HepG2 (cell line): ENCODE data around the gene ZKSCAN4. TPM values are rescaled to one million over a fixed set of nuclear protein-coding genes. Genes with fewer than 3 reads are reported as not detected.

Source experiments
- AGO2 ChIP-seq: fragments of 200-400 bp; formaldehyde crosslinking; optimal IDR thresholded peaks from 2 replicates; pipeline ENCODE3; 2017; ENCODE audit warnings: mild to moderate bottlenecking, low read depth, low read length, moderate library complexity
- ARNTL ChIP-seq: sonication (generic); formaldehyde crosslinking; IDR thresholded peaks from 2 replicates; pipeline ENCODE4 v1.4.0; 2020; ENCODE audit warnings: mild to moderate bottlenecking, missing genetic modification reagents
- DPF2 ChIP-seq: sonication (generic); formaldehyde crosslinking; IDR thresholded peaks from 2 replicates; pipeline ENCODE4 v1.4.0; 2020; ENCODE audit warnings: mild to moderate bottlenecking, low read depth, missing genetic modification reagents, borderline replicate concordance
- HIVEP1 ChIP-seq: sonication (generic); formaldehyde crosslinking; IDR thresholded peaks from 2 replicates; pipeline ENCODE4 v1.4.0; 2020; ENCODE audit warnings: mild to moderate bottlenecking, missing genetic modification reagents
- KDM5A ChIP-seq: fragments of 200-600 bp; sonication (generic); IDR thresholded peaks from 2 replicates; pipeline ENCODE4 v1.7.0; 2018; ENCODE audit warnings: antibody characterized with exemption, mild to moderate bottlenecking, low read length, borderline replicate concordance
- KLF13 ChIP-seq: sonication (generic); formaldehyde crosslinking; IDR thresholded peaks from 2 replicates; pipeline ENCODE4 v1.4.0; 2020; ENCODE audit warnings: mild to moderate bottlenecking, missing genetic modification reagents
- MBNL3 ChIP-seq: fragments of 250-450 bp; sonication (Bioruptor Pico); conservative IDR thresholded peaks from 2 replicates; pipeline ENCODE4 v1.8.0; 2022; ENCODE audit warnings: mild to moderate bottlenecking, inconsistent platforms
- NR2F2 ChIP-seq: IDR thresholded peaks from 2 replicates; pipeline ENCODE4 v1.6.1; 2012; ENCODE audit warnings: low read depth, inconsistent platforms, borderline replicate concordance
- PHF20 ChIP-seq: sonication (generic); formaldehyde crosslinking; IDR thresholded peaks from 2 replicates; pipeline ENCODE4 v1.5.0; 2020; ENCODE audit warnings: mild to moderate bottlenecking, missing genetic modification reagents
- PHF5A ChIP-seq: IDR thresholded peaks from one replicate; pipeline ENCODE4 v1.6.1; 2018; ENCODE audit warnings: low read depth, missing genetic modification reagents; ENCODE audit not compliant: unreplicated experiment
- POLR2AphosphoS5 ChIP-seq: IDR thresholded peaks from 2 replicates; pipeline ENCODE4 v1.6.1; 2012; ENCODE audit warnings: low read depth, low read length
- PPARG ChIP-seq: conservative IDR thresholded peaks from 2 replicates; pipeline ENCODE4 v1.6.1; 2016; ENCODE audit warnings: missing biosample characterization, missing genetic modification reagents
- RARG ChIP-seq: sonication (generic); formaldehyde crosslinking; IDR thresholded peaks from 2 replicates; pipeline ENCODE4 v1.4.0; 2020; ENCODE audit warnings: low read depth, mild to moderate bottlenecking, missing genetic modification reagents
- TRIM24 ChIP-seq: sonication (generic); formaldehyde crosslinking; IDR thresholded peaks from 2 replicates; pipeline ENCODE4 v1.8.0; 2022; ENCODE audit warnings: mild to moderate bottlenecking, missing genetic modification reagents
- ZNF138 ChIP-seq: sonication (generic); formaldehyde crosslinking; IDR thresholded peaks from 2 replicates; pipeline ENCODE4 v1.5.0; 2020; ENCODE audit warnings: mild to moderate bottlenecking, low read depth, missing genetic modification reagents
- ZNF672 ChIP-seq: sonication (generic); formaldehyde crosslinking; IDR thresholded peaks from 2 replicates; pipeline ENCODE4 v1.8.1; 2022; ENCODE audit warnings: missing genetic modification reagents
- ZNF709 ChIP-seq: sonication (generic); formaldehyde crosslinking; IDR thresholded peaks from 2 replicates; pipeline ENCODE4 v1.5.0; 2020; ENCODE audit warnings: mild to moderate bottlenecking, missing genetic modification reagents
- polyA plus RNA-seq, 8 experiments: library from polyadenylated mRNA; depleted of rRNA in 3 of 8; stranded (reverse) in 7 of 8; unstranded in 1 of 8; fragments of >200 nt; fragmentation: Illumina TruSeq in 4 of 8; extraction: Trizol in 4 of 8; gene quantifications; 2 replicates each; pipeline versions ENCODE4 v1.2.1 to v1.2.3, GENCODE V29; 2011 to 2016; ENCODE audit warnings: low read depth in 4 of 8, missing spikeins in 1 of 8, mixed read lengths in 1 of 8; ENCODE audit not compliant: insufficient read depth in 1 of 8
- total RNA-seq, 5 experiments: library from RNA; depleted of rRNA; stranded (reverse); fragments of >200 nt; fragmentation: Illumina TruSeq; extraction: Trizol; gene quantifications; 2 replicates each; pipeline ENCODE4 v1.2.3, GENCODE V29; 2016; ENCODE audit warnings: low read depth in 1 of 5
- TF ChIP-seq, protein P1 (sequence below): IDR thresholded peaks from 2 replicates; pipeline ENCODE4 v1.6.1; 2012; ENCODE audit warnings: inconsistent platforms
- TF ChIP-seq, protein P2 (sequence below): sonication (generic); formaldehyde crosslinking; IDR thresholded peaks from 2 replicates; pipeline ENCODE4 v1.8.0; 2022; ENCODE audit warnings: mild to moderate bottlenecking, missing genetic modification reagents; ENCODE audit not compliant: insufficient replicate concordance
- TF ChIP-seq, protein P3 (sequence below): sonication (generic); formaldehyde crosslinking; conservative IDR thresholded peaks from 2 replicates; pipeline ENCODE4 v1.5.0; 2020; ENCODE audit warnings: missing genetic modification reagents
- TF ChIP-seq, protein P4 (sequence below): sonication (generic); formaldehyde crosslinking; IDR thresholded peaks from 2 replicates; pipeline ENCODE4 v1.4.0; 2020; ENCODE audit warnings: missing genetic modification reagents, borderline replicate concordance
- TF ChIP-seq, protein P5 (sequence below): IDR thresholded peaks from 2 replicates; pipeline ENCODE4 v1.6.1; 2016; ENCODE audit warnings: low read depth
- TF ChIP-seq, protein P6 (sequence below): IDR thresholded peaks from 2 replicates; pipeline ENCODE4 v1.6.1; 2016

ZKSCAN4 gene
- total and polyA plus RNA-seq, 2 of the 13 experiments (the other 11 are each of a cell fraction or from before 2014, with no cell fraction given), result 2.9 to 7.8 TPM

DNA sequence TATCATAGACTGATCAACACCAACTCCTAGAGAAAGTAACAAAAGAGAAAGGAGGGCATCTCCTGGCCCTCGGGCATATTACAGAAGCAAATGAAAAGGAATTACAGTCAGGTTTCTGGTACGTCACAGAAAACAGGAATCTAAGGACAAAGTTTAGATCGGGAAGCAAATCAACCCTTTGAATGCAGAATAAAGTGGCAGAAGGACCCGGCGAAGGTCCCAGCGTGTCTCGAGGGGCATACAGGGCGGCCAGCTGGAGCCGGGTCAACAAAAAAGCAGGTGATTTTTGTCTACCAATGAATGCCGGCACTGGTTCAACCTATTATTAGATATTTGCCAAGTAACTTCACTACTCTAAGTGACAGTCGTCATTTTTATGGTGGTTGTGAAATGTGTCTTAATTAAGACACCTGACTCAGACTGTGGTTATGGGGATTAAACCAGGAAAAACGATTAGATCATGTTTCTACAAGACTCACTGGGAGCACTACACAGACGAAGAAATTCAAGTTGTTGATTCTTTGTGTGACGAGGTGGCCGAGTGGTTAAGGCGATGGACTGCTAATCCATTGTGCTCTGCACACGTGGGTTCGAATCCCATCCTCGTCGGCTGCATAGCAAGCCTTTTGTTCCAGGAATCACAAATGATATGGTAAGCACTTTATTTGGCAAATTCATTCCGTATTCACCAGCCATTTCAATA is 39.4 kb downstream of the ZKSCAN4 start (continued):
- TF ChIP-seq, protein P1, sequence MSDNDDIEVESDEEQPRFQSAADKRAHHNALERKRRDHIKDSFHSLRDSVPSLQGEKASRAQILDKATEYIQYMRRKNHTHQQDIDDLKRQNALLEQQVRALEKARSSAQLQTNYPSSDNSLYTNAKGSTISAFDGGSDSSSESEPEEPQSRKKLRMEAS, result peak; percentile 83
- no peak for TF ChIP-seq RARG
- no peak for TF ChIP-seq MBNL3
- no peak for TF ChIP-seq PPARG (CRISPR knock-in tag)
- TF ChIP-seq, protein P2, sequence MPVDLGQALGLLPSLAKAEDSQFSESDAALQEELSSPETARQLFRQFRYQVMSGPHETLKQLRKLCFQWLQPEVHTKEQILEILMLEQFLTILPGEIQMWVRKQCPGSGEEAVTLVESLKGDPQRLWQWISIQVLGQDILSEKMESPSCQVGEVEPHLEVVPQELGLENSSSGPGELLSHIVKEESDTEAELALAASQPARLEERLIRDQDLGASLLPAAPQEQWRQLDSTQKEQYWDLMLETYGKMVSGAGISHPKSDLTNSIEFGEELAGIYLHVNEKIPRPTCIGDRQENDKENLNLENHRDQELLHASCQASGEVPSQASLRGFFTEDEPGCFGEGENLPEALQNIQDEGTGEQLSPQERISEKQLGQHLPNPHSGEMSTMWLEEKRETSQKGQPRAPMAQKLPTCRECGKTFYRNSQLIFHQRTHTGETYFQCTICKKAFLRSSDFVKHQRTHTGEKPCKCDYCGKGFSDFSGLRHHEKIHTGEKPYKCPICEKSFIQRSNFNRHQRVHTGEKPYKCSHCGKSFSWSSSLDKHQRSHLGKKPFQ (CRISPR knock-in tag), result no peak
- TF ChIP-seq PHF20, result no peak
- TF ChIP-seq ARNTL (CRISPR knock-in tag), result no peak
- TF ChIP-seq DPF2 (CRISPR knock-in tag), result no peak
- TF ChIP-seq AGO2, result no peak
- no peak for TF ChIP-seq KLF13 (CRISPR knock-in tag)
- TF ChIP-seq, protein P3, sequence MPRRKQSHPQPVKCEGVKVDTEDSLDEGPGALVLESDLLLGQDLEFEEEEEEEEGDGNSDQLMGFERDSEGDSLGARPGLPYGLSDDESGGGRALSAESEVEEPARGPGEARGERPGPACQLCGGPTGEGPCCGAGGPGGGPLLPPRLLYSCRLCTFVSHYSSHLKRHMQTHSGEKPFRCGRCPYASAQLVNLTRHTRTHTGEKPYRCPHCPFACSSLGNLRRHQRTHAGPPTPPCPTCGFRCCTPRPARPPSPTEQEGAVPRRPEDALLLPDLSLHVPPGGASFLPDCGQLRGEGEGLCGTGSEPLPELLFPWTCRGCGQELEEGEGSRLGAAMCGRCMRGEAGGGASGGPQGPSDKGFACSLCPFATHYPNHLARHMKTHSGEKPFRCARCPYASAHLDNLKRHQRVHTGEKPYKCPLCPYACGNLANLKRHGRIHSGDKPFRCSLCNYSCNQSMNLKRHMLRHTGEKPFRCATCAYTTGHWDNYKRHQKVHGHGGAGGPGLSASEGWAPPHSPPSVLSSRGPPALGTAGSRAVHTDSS (CRISPR knock-in tag), result no peak
- TF ChIP-seq, protein P4, sequence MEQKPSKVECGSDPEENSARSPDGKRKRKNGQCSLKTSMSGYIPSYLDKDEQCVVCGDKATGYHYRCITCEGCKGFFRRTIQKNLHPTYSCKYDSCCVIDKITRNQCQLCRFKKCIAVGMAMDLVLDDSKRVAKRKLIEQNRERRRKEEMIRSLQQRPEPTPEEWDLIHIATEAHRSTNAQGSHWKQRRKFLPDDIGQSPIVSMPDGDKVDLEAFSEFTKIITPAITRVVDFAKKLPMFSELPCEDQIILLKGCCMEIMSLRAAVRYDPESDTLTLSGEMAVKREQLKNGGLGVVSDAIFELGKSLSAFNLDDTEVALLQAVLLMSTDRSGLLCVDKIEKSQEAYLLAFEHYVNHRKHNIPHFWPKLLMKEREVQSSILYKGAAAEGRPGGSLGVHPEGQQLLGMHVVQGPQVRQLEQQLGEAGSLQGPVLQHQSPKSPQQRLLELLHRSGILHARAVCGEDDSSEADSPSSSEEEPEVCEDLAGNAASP (CRISPR knock-in tag), result no peak; the same call in 1 of the 2 replicates
- TF ChIP-seq PHF5A, result no peak
- peak; percentile 32; the same call in 1 of the 2 replicates for TF ChIP-seq NR2F2
- peak; percentile 13; the same call in 1 of the 2 replicates for TF ChIP-seq ZNF709 (CRISPR knock-in tag)
- peak; percentile 67; the same call in 1 of the 2 replicates for TF ChIP-seq KDM5A
- TF ChIP-seq, protein P5, sequence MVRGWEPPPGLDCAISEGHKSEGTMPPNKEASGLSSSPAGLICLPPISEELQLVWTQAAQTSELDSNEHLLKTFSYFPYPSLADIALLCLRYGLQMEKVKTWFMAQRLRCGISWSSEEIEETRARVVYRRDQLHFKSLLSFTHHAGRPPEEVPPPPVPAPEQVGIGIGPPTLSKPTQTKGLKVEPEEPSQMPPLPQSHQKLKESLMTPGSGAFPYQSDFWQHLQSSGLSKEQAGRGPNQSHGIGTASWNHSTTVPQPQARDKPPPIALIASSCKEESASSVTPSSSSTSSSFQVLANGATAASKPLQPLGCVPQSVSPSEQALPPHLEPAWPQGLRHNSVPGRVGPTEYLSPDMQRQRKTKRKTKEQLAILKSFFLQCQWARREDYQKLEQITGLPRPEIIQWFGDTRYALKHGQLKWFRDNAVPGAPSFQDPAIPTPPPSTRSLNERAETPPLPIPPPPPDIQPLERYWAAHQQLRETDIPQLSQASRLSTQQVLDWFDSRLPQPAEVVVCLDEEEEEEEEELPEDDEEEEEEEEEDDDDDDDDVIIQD, result no peak
- TF ChIP-seq, protein P6, sequence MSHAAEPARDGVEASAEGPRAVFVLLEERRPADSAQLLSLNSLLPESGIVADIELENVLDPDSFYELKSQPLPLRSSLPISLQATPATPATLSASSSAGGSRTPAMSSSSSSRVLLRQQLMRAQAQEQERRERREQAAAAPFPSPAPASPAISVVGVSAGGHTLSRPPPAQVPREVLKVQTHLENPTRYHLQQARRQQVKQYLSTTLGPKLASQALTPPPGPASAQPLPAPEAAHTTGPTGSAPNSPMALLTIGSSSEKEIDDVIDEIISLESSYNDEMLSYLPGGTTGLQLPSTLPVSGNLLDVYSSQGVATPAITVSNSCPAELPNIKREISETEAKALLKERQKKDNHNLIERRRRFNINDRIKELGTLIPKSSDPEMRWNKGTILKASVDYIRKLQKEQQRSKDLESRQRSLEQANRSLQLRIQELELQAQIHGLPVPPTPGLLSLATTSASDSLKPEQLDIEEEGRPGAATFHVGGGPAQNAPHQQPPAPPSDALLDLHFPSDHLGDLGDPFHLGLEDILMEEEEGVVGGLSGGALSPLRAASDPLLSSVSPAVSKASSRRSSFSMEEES (CRISPR knock-in tag), result peak; percentile 65; the same call in 1 of the 2 replicates
- no peak for TF ChIP-seq HIVEP1
- TF ChIP-seq ZNF672 (CRISPR knock-in tag), result no peak
- TF ChIP-seq POLR2AphosphoS5, result no peak
- no peak for TF ChIP-seq TRIM24
- TF ChIP-seq ZNF138 (CRISPR knock-in tag), result no peak
